SK-N-SH treated with all-trans-retinoic acid at 6 μM for 48 hours (cell line): ENCODE results near the gene CPSF2.
"Not testable (repeated sequence)": the region's sequence is repeated elsewhere in the genome, so short reads cannot be mapped to it uniquely, and the experiment has no call there.

ENCODE experiments used
- ATAC-seq: fragments of 200-7000 bp; cut with Tn5 transposase; 3 replicates; pipeline ENCODE4 v1.9.1; 2020; ENCODE audit warnings: mild to moderate bottlenecking, moderate library complexity
- ARNTL ChIP-seq: fragments of 450-650 bp; formaldehyde crosslinking; IDR thresholded peaks from 2 replicates; pipeline ENCODE4 v1.5.0; 2020; ENCODE audit warnings: low read depth, mild to moderate bottlenecking, moderate library complexity, borderline replicate concordance
- BACH2 ChIP-seq: fragments of 250-450 bp; sonication (Bioruptor Pico); IDR thresholded peaks from 2 replicates; pipeline ENCODE4 v1.9.0; 2021; ENCODE audit warnings: mild to moderate bottlenecking, borderline replicate concordance
- CREB5 ChIP-seq: fragments of 250-450 bp; sonication (Bioruptor Pico); IDR thresholded peaks from 2 replicates; pipeline ENCODE4 v1.5.1; 2020; ENCODE audit warnings: low read depth, mild to moderate bottlenecking, moderate library complexity
- CSDC2 ChIP-seq: fragments of 250-450 bp; sonication (Bioruptor Pico); IDR thresholded peaks from 2 replicates; pipeline ENCODE4 v1.5.0; 2020; ENCODE audit warnings: mild to moderate bottlenecking, moderate library complexity
- GLIS3 ChIP-seq: fragments of 250-450 bp; sonication (Bioruptor Pico); IDR thresholded peaks from 2 replicates; pipeline ENCODE4 v1.5.0; 2020; ENCODE audit warnings: mild to moderate bottlenecking, moderate library complexity
- ISL1 ChIP-seq: fragments of 250-450 bp; sonication (Bioruptor Pico); IDR thresholded peaks from 2 replicates; pipeline ENCODE4 v2.1.2; 2022; ENCODE audit warnings: mild to moderate bottlenecking, moderate library complexity
- PATZ1 ChIP-seq: fragments of 250-450 bp; sonication (Bioruptor Pico); IDR thresholded peaks from 2 replicates; pipeline ENCODE4 v1.8.0; 2020; ENCODE audit warnings: mild to moderate bottlenecking, moderate library complexity, borderline replicate concordance
- POU6F1 ChIP-seq: fragments of 250-450 bp; sonication (Bioruptor Pico); IDR thresholded peaks from 2 replicates; pipeline ENCODE4 v1.8.0; 2021; ENCODE audit warnings: low read depth, mild to moderate bottlenecking, moderate library complexity, borderline replicate concordance
- PPARA ChIP-seq: fragments of 250-450 bp; sonication (Bioruptor Pico); IDR thresholded peaks from 2 replicates; pipeline ENCODE4 v1.5.0; 2020; ENCODE audit warnings: mild to moderate bottlenecking, borderline replicate concordance
- RARB ChIP-seq: fragments of 250-450 bp; sonication (Bioruptor Pico); IDR thresholded peaks from 2 replicates; pipeline ENCODE4 v1.8.0; 2021; ENCODE audit warnings: mild to moderate bottlenecking, moderate library complexity
- SNAI2 ChIP-seq: fragments of 250-450 bp; sonication (Bioruptor Pico); IDR thresholded peaks from 2 replicates; pipeline ENCODE4 v1.5.0; 2020; ENCODE audit warnings: mild to moderate bottlenecking, moderate library complexity
- TCF4 ChIP-seq: fragments of 250-450 bp; sonication (Bioruptor Pico); IDR thresholded peaks from 2 replicates; pipeline ENCODE4 v1.8.0; 2021; ENCODE audit warnings: mild to moderate bottlenecking, moderate library complexity, borderline replicate concordance
- TOX ChIP-seq: fragments of 250-450 bp; sonication (Bioruptor Pico); IDR thresholded peaks from 2 replicates; pipeline ENCODE4 v1.8.0; 2021; ENCODE audit warnings: mild to moderate bottlenecking, moderate library complexity, borderline replicate concordance
- ZC3H10 ChIP-seq: fragments of 250-450 bp; sonication (Bioruptor Pico); IDR thresholded peaks from 2 replicates; pipeline ENCODE4 v1.5.1; 2021; ENCODE audit warnings: mild to moderate bottlenecking, moderate library complexity
- ZFP30 ChIP-seq: fragments of 450-650 bp; formaldehyde crosslinking; IDR thresholded peaks from 2 replicates; pipeline ENCODE4 v1.5.0; 2022; ENCODE audit warnings: mild to moderate bottlenecking, moderate library complexity
- ZNF565 ChIP-seq: fragments of 450-650 bp; formaldehyde crosslinking; conservative IDR thresholded peaks from 2 replicates; pipeline ENCODE4 v1.5.0; 2020; ENCODE audit warnings: low read depth, mild to moderate bottlenecking, moderate library complexity
- ZNF70 ChIP-seq: fragments of 450-650 bp; formaldehyde crosslinking; IDR thresholded peaks from 2 replicates; pipeline ENCODE4 v1.5.0; 2020; ENCODE audit warnings: mild to moderate bottlenecking, moderate library complexity
- ZNF8 ChIP-seq: fragments of 450-650 bp; formaldehyde crosslinking; IDR thresholded peaks from 2 replicates; pipeline ENCODE4 v1.5.0; 2020; ENCODE audit warnings: mild to moderate bottlenecking, moderate library complexity
- TF ChIP-seq, protein P1 (sequence below): fragments of 250-450 bp; sonication (Bioruptor Pico); IDR thresholded peaks from 2 replicates; pipeline ENCODE4 v1.5.1; 2021; ENCODE audit warnings: mild to moderate bottlenecking, moderate library complexity

Gene CPSF2

GRCh38 chr14:92176476-92176875, 54.7 kb downstream of the CPSF2 start:
- ATAC-seq: no peak

GRCh38 chr14:92179178-92179577, 57.4 kb downstream of the CPSF2 start:
- not testable (repeated sequence) for ATAC-seq

More at GRCh38 chr14:92176476-92176875, 54.7 kb downstream of the CPSF2 start:
- TF ChIP-seq ZNF565 (CRISPR knock-in tag) (no peak), ARNTL (no peak), ZNF8 (no peak), CSDC2 (CRISPR knock-in tag) (no peak), SNAI2 (CRISPR knock-in tag) (no peak), TOX (CRISPR knock-in tag) (no peak), CREB5 (CRISPR knock-in tag) (no peak), BACH2 (CRISPR knock-in tag) (no peak)

DNA sequence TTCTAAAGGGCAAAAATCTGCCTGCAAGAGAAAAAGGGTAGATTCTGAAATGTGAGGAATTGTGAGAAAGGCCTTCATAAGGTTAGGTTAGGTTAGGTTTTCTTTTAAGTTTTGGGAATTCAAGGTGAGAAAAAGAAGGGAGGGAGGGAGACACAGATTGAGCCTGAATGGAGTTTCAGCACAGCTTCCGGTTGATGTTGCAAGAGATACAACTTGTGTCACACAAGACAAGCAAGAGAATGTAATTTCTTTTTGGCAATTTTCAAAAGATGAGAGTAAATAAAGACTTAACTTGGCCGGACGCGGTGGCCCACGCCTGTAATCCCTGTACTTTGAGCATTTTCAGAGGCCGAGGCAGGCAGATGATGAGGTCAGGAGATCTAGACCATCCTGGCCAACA, 63.8 kb downstream of the CPSF2 start:
- TF ChIP-seq, protein P1, sequence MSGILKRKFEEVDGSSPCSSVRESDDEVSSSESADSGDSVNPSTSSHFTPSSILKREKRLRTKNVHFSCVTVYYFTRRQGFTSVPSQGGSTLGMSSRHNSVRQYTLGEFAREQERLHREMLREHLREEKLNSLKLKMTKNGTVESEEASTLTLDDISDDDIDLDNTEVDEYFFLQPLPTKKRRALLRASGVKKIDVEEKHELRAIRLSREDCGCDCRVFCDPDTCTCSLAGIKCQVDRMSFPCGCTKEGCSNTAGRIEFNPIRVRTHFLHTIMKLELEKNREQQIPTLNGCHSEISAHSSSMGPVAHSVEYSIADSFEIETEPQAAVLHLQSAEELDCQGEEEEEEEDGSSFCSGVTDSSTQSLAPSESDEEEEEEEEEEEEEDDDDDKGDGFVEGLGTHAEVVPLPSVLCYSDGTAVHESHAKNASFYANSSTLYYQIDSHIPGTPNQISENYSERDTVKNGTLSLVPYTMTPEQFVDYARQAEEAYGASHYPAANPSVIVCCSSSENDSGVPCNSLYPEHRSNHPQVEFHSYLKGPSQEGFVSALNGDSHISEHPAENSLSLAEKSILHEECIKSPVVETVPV (CRISPR knock-in tag): no peak
- TF ChIP-seq ISL1 (CRISPR knock-in tag): no peak
- TF ChIP-seq ZC3H10: no peak
- TF ChIP-seq SNAI2 (CRISPR knock-in tag): no peak
- TF ChIP-seq PPARA (CRISPR knock-in tag): no peak
- TF ChIP-seq RARB (CRISPR knock-in tag): no peak
- TF ChIP-seq ZNF8: no peak
- no peak for TF ChIP-seq GLIS3 (CRISPR knock-in tag)
- TF ChIP-seq TCF4 (CRISPR knock-in tag): no peak
- no peak for ATAC-seq

- not testable (repeated sequence) for ATAC-seq
Measured at GRCh38 chr14:92187616-92188015, 65.8 kb downstream of the CPSF2 start.

GRCh38 chr14:92190768-92191167, 69.0 kb downstream of the CPSF2 start:
- no peak for ATAC-seq
- TF ChIP-seq TCF4 (CRISPR knock-in tag) (no peak), RARB (CRISPR knock-in tag) (no peak), ZFP30 (no peak), ISL1 (CRISPR knock-in tag) (no peak)

DNA sequence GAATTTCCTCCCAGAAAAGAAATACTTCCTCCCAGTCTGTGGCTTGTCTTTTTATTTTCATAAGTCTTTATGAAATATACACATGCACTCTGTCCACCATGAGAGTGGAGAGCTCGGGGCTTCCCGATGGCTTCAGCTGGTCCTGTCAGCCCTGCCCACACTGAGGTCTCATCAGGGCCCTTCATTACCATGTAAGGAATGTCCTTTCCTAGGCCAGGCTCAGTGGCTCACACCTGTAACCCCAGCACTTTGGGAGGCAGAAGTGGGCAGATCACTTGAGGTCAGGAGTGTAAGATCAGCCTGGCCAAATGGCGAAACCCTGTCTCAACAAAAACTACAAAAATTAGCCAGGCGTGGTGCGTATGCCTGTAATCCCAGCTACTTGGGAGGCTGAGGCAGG, 77.0 kb downstream of the CPSF2 start:
- ATAC-seq: no peak

GRCh38 chr14:92199763-92200162, 78.0 kb downstream of the CPSF2 start:
- no peak for TF ChIP-seq CREB5 (CRISPR knock-in tag)
- no peak for TF ChIP-seq ISL1 (CRISPR knock-in tag)
- TF ChIP-seq SNAI2 (CRISPR knock-in tag): no peak
- no peak for TF ChIP-seq TOX (CRISPR knock-in tag)
- TF ChIP-seq RARB (CRISPR knock-in tag): no peak
- no peak for TF ChIP-seq ZFP30
- no peak for TF ChIP-seq ZNF565 (CRISPR knock-in tag)
- no peak for TF ChIP-seq TCF4 (CRISPR knock-in tag)
- TF ChIP-seq ZNF70 (CRISPR knock-in tag): no peak
- no peak for TF ChIP-seq PATZ1 (CRISPR knock-in tag)
- TF ChIP-seq POU6F1 (CRISPR knock-in tag): no peak
- no peak for TF ChIP-seq GLIS3 (CRISPR knock-in tag)
- no peak for TF ChIP-seq CSDC2 (CRISPR knock-in tag)
- ATAC-seq: no peak

More for the DNA sequence above, 77.0 kb downstream of the CPSF2 start:
- TF ChIP-seq TCF4 (CRISPR knock-in tag) (no peak), PPARA (CRISPR knock-in tag) (no peak), ISL1 (CRISPR knock-in tag) (no peak), SNAI2 (CRISPR knock-in tag) (no peak), ZNF70 (CRISPR knock-in tag) (no peak)
- TF ChIP-seq, protein P1 (CRISPR knock-in tag): no peak
- TF ChIP-seq, all 23 proteins: peak for 0
